ENCODE data around the gene PPFIBP2.
"Not testable (repeated sequence)": the region's sequence is repeated elsewhere in the genome, so short reads cannot be mapped to it uniquely, and the experiment has no call there.

Gene PPFIBP2

DNA sequence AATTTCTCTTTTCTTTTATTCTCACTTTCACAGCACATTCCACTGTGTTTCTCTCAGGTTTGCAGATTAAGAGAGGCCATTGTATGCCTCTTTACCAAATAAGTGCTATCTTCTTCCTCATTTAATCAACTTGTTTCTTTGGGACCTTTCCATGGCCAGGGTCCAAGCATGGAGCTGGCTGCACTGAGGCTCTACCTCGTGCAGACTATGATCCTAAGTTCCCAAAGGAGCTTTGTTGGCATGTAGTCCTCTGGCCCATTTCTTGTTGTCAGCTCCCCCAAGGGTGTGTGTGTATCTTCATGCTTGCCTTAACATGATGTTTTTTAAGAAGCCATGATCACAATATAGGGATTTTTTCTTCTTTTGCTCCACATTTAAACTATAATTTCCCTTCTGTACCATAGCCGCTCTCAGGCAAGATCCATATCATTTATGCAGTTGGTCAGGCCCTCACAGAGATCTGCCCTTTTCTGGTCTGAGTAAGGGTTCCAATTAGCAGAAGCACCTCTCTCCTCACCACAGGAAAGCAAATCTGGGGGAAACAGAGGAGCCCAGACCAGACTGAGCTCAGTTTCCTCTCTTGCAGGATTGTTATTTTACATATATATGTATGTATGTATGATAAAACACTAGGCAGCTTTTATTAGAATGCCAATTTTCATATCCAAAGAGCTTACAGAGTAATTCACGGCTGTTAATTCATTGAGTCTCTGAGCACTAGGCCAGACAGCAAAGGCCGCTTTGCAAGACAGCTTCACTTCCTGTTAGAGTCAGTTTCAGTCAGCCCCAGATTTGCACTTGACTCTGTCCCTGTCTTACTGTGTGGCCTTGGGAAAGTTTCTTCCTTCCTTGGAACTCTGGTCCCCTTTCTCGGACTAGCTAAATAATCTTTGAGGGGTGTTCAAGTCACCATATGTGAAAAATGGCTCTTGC is 125.2 kb downstream of the PPFIBP2 start:
- DNase-seq, result no peak

DNA sequence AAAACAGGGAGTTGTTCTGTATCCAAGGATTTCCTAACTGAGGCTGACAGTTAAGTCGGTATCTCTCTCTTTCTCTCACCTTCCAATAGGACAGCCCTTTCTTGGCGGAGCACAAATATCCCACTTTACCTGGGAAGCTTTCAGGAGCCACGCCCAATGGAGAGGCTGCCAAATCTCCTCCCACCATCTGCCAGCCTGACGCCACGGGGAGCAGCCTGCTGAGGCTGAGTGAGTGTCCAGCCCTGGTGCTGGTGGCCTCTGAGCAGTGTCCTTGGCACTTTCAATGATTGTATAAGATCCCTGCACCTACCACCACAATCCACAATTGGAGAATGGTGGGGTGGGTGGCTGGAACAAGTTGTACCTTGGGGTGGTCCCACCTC is 125.8 kb downstream of the PPFIBP2 start:
- no peak for DNase-seq

DNA sequence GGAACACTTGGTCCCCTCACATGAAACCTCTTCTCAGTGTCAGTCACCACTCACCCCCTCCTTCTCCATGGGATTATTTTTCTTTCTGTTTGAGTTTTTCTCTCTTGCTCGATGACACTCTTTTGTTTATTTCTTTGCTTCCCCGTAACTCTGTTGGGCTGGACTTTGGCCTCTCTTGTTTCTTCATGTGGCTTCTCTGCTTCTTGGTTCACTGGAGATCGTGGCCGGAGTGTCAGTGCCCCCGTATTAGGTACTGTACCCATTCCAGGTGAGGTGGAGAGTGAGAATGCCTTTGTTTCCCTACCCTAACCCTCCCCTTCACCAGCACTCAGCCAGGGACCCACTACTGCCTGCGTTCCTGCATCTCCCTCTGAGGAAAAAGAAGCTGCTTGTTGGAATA is 127.0 kb downstream of the PPFIBP2 start:
- no peak for DNase-seq

DNA sequence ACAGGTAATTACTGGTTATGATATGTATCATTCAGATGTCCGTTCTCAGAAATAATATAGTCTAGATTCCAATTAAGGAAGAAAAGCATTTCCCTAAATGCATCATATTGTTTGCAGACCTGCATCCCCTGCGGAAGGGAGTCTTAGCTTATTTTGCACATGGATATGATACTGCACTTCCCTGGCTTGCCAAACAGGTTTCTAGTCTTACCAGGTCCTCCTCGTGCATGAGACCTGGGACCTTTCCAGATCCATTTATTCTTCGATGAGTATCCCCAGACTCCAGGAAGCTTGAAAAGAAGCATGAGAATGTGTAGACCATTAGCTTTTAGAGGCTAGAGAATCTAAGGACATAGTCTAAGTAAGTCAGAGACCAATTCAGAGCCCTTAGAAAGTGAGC is 128.9 kb downstream of the PPFIBP2 start:
- DNase-seq, result no peak

DNA sequence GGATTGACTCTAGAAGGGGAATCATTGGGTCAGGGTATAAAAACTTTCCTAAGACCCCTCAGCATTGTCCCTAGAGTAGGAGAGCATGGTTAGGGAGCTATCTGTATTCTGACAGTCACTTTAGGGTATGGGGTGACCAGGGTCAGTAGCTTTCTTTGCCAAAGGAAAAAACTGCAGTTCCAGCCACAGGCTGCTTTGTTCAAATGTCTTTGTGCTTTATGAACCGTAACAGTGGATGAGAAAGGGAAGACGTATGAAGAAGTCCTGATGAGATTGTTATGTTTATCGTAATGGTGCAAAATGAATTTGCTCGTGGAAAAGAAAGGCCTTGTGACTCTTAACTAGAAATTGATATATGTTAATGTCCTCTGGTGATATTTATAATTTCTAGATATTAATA is 129.5 kb downstream of the PPFIBP2 start:
- DNase-seq, result no peak

DNA sequence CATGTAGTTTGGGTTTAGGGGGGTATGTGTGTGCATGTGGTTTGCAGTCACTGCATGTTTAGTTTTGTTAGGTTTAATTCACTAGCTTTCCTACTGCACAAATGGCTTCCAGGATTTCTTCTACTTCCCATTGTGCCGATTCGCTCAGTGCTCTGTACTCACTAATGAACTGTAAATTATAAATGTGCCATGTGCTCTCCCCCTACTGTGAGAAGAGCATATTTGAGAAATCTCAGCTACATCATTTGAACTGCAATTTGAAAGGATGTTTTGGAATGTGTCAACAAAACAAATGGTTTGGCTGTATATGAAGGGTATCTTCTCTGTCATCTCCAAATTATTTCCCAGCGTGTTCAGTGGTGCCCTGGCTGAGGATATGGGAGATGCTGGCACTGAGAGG is 131.4 kb downstream of the PPFIBP2 start:
- no peak for DNase-seq

DNA sequence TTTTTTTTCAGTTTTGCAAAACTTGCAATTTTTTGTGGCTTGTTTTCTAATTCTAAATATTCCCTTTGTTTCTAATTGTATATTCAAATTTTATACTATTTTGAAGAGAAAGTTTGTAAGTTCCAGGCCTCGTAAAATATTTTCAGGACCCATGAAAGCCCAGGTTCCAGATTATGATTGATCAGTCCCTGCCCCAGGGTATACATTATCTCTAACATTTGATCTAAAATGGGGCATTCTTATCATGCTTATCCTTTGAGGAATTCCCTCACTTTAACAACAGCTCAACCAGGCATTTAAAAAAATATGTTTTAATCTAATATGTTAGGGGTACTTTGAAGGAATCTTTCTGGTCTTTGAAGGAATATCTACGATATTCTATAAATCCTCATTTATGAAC is 133.1 kb downstream of the PPFIBP2 start:
- no peak for DNase-seq

DNA sequence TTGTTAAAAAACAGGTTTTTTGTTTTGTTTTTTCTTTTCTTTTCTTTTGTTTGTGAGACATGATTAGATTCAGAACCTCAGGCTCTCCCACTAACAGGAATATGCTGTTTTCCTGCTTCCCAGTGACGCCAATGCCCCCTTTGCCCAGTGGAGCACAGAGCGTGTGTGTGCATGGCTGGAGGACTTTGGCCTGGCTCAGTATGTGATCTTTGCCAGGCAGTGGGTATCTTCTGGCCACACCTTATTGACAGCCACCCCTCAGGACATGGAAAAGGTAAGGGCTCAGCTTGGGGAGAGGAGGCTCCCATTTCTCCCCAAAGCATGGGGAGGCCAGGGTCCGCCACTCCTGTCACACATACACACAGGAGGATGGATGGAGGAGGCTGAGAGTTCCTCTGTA is 134.5 kb downstream of the PPFIBP2 start:
- no peak for DNase-seq

DNA sequence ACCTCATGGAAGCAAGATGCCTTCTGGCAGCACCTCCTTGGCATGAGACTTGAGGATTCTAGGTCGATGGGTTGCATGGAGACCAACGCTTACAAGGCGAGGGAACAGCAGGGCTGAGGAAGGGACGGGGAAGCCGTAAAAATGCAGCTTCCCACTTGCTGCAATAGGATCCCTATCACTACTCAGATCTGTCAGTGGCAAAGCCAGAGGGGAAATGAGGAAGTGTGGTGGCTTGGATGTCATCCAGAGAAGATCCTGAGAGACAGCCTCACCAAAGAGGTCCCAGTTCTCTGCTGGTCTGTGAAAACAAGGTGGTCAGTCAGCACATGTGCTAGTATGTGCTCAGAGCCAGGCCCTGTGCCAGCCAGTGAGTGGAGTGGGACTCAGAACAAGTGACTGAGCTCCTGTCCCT is 137.3 kb downstream of the PPFIBP2 start:
- no peak for DNase-seq

DNA sequence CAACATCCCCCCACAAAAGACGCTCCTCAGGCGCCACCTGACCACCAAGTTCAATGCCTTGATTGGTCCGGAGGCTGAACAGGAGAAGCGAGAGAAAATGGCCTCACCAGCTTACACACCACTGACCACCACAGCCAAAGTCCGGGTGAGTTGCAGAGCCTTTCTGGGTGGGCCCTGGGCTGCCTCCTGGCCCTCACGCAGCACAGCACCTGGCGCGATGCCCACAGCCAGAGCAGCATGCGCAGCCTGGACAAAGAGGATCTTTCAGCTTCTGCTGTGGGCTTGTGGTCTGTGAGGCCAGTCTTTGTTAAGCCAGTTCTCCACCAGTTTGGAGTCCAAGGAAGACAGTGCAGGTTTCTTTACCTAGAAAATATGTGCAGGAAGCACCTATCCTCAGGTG is 137.9 kb downstream of the PPFIBP2 start:
- DNase-seq, result no peak

DNA sequence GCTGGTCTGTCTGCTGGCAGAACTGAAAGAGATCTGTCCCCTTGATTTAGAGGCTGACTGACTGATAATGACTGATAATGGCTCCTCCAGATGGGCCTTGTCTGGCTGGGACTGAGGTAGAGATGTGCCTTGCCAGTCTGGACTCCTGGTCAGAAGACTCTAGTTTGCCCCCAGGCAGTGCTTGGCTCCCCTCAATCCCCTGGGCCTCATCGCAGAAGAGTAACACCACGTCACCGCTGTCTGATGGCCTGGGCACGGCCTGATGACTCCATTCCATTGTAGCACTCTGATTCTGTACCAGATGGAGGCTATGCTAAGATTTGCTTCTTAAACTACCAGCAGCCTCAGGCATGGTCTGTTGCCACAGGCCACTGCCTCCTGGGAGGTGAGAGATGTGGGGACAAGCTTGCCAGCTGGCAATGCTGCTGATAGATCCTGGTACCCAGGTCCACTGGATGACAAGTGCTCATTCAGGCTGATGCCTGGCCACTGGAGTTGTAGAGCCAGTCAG is 140.5 kb downstream of the PPFIBP2 start:
- DNase-seq, result no peak

DNA sequence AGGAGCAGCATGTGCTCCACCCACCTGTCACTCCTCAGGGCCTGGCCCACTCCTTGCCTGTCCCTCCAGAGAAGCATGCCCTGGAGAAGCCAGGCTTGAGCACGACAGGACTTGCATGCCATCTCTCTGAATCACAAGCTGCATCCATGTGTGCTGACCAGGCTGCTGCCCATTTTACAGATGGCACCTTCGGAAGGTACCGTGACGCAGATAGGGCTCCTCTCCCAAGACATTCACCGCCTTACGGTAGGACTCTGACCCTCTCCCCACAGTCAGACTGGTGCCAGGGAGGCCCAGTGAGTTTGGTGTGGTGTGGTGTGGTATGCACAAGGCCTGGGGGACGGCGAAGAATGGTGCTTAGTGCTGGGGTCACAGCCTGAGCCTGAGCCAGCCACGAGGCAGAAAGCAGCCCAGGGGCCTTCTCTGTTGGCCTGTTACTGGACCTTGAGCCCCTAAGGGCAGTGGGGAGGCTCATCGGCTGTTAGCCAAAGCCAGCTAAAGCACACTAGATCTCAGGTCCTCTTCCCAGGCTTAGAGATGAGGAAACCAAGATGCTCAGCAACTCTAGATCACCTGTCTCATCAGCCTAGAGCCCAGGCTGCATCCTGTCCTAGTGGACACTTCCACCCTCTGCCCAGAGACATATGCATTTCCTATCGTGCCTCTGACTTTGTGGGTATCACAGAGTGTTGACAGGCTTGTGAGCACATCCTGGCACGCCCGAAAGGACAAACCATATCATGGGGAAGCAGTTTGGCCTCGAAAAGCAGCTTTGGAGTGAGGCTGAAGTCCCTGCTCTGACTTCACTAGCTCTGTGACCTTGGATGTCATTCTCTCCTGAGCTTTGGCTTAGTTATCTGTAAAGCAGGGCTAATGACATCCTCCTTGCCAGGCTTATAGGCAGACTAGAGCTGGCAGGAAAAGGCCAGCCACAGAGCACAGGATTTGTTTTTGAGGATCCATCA is 141.7 kb downstream of the PPFIBP2 start:
- no peak for DNase-seq

DNA sequence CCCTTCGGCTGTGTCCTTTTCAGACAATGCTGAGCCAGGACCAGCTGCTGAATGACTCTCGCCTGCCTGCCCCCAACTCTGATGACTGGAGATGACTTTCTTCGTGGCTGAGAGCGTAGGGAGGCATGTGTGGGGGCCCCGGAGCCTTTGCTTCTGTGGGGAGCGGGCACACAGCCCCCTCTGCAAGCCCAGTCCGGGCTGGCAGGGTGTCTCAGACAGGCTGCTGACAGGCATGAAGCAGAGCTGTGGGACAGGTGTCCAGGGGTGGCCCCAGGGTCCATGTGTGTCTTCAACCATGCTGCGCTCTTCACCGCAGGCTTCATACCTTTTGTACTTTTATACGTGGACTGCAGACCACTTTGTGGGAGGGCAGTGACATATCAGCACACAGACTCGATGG is 142.9 kb downstream of the PPFIBP2 start:
- DNase-seq, result no peak

DNA sequence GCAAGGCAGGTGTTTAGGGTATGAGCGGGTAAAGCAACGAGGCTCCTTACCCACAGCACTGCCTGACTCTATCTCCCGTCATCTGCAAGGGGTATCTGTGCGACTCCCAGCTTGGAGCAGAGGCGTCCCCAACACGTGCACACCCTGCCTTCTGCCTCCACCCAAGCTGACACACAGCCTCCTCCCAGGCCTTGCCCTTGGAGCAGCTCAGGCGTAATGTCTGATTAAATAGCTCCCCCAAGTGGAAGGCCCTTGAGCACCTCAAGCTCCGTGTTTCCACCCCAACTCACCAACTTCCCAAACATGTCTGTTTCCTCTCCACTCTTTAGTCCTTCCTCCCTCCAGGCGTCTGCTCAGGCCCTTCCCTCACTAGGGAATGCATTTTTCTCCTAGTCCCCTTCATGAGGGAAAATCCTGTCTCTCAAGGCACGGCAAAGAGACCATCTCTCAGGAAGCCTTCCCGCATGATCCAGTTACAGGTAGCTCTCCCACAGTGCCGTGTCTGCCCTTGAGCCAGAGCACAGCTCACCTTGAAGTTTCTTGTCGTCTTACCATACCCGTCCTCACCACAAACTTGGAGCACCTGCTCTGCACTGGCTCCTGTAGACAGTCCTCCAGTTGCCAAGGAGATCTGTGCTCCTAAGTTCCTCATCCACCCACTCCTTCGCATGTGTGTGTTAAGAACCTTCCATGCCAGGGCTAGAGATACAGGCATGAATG is 143.7 kb downstream of the PPFIBP2 start:
- no peak for DNase-seq

DNA sequence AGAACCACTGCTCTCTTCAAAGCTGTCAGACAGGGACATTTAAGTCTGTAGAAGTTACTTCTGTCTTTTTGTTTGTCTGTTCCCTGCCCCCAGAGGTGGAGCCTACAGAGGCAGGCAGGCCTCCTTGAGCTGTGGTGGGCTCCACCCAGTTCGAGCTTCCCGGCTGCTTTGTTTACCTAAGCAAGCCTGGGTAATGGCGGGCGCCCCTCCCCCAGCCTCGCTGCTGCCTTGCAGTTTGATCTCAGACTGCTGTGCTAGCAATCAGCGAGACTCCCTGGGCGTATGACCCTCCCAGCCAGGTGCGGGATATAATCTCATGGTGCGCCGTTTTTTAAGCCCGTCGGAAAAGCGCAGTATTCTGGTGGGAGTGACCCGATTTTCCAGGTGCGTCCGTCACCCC is 149.7 kb downstream of the PPFIBP2 start:
- DNase-seq, result not testable (repeated sequence)

DNA sequence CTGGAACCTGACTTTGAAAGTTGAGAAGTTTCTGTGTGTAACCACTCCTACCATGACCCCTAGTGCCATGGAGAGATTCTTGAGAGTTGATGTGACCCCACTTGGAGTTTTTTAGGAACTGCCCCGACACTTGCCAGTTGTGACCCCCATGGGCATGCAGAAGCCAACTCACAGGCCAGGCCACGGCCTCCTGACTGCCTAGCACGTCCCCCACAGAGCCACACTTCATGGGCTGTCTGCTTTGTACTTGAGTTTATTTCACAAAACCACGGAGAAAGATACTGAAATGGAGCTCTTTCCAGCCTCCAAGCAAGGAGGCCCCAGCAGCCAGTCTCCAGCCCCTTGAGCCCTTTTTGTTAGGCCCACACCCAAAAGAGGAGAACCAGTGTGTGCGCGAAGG is 151.1 kb downstream of the PPFIBP2 start:
- no peak for DNase-seq

DNA sequence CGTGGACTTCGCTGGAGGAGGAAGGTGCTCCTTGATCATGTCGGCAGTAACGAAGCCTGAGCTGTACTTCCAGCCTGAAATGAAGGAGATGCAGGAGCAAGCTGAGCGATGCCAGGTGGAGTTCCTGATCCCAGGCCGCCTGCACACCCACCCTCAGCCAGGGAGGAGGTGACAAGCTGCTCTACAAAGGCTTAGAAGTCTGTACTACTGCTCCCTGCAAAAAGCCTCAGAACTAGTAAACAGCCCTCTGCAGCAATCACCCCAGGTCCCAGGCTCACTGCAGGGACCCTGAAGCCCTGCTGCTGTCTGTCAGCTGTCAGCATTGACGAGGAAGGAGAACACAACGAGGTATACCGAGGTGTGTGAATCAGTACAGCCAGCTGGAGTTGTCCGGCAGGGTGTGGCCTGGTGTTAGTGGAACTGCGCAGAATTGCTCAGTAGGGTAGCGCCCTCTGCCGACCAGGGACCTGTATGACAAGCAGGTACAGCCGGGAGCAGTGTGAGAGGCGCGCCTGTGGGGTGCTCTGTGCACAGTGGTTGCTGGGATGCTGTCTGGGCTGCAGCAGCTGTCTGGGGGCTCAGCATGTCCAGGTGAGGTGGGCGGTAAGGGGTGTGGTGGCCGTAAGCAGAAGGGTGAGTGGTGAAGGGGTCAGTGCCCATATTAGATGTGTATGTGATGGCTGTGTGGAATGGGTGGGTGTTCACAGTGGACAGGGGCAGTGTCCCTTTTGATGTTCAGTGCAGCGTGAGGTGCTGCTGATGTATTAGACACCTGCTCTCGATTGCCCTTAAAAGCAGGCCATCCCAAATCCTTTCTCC is 151.9 kb downstream of the PPFIBP2 start:
- peak; percentile 41 for DNase-seq

DNA sequence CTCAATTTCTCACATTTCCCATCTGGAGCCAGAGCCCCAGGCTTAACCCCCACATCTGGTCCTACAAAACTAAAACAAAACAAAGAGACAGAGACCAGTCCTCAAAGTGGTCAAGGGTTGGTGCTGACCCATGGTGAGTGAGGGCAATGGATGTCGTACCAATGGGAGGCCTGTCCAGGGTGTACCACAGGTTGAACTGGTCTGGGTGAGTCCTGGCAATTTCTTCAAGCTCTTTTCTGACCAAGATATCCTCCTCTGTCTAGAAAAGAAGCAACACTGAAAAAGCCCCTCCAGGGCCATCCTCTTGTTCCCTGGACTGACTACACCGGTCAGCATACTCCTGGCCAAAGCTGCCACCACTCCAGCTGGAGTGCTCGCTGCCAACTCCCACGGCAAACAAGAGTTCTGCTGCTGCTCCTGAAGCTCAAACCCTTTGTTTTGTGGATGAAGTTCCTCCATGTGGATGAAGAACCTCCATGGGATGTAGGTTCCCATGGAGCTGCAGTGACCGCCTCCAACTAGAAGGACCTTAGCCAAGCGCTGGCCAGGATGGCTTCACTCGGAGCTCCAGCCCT is 152.6 kb downstream of the PPFIBP2 start:
- DNase-seq, result no peak

DNA sequence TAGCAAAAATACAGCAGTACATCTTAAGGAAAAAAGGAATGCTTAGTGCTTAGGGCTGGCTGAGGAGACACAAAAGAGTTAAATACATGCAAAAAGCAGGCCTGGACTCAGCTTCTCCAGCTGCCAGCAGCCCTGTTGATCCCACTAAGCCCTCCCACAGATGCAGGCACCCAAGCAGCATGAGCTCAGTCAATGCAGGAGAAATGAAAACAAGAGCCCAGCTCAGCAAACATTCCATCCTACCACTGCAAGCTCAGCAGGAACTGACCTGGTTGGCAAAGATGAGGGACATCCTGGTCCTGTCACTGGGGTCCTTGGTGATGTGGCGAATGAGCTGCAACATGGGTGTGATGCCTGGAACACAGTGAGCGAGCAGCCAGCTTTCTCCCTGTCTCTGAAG is 153.7 kb downstream of the PPFIBP2 start:
- no peak for DNase-seq

DNA sequence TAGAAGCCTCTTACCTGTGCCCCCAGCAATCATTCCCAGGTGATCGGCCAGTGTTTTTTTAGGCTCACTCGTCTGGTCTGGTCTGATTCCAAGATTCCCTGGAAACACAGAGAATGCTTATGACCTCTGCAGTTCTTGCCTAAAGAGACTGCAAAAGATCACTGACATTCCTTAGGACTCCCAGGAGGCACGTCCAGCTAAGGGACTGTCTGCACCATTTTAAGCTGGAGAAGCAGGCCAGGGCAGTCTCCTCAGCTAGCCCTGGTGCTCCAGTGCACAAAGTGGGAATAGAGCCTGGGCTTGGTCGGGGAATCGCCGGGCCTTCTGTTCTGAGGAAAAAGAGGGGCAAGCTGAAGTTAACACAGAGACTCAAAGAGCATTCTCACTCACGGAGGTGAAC is 154.7 kb downstream of the PPFIBP2 start:
- no peak for DNase-seq

DNA sequence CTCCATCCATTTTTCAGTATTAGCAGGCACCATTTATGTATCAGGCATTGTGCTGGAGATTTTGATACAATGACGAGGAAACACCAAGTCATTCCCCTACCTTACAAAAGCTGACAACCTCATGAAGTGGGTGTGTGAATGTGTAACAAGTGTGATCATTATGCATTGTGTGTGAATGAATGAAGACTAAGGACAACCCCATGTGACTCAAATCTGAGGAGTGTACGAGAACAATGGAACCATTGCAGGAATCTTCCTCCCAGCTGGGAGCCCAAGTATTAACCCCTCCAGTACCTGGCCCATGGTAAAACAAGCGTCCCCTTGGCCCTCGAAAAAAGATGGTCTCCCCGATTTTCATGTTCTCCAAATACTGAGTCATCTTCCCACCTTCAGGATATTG is 155.1 kb downstream of the PPFIBP2 start:
- DNase-seq, result no peak

DNA sequence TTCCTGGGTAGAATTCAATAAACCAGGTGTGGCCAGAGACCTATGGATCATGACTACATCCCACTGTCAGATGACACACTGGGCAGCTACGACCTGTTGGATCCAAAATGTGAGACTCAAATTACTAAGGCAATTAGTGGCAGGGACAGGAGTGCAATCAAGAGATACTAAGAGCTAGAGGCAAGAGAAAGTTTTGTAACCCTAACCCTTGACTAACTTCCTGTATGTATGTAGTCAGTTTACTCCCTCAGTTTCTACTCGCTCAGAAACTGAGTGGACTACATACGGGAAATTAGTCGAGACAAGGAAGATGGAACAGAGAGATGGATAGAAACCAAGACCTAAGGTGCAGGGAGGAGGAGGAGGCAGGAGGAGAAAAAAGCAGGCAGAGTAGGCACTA is 156.8 kb downstream of the PPFIBP2 start:
- no peak for DNase-seq
